NB4 (cell line): ENCODE results near the gene YIPF3.
A peak's percentile ranks its signal among the peaks of the same experiment; 100 is the strongest.

ENCODE experiments used
- DNase-seq: peaks from one replicate; pipeline ENCODE4 v3.0.0; 2010; ENCODE audit warnings: low read depth
- H3K4me3 ChIP-seq: one replicate; pipeline ENCODE4 v1.5.1; 2011; ENCODE audit warnings: mild to moderate bottlenecking, low read depth, low read length, moderate library complexity
- MYC ChIP-seq: IDR thresholded peaks from 2 replicates; pipeline ENCODE4 v1.6.1; 2011; ENCODE audit warnings: low read depth, low read length
- POLR2A ChIP-seq: IDR thresholded peaks from 2 replicates; pipeline ENCODE4 v1.6.1; 2011; ENCODE audit warnings: mild to moderate bottlenecking; ENCODE audit not compliant: insufficient read length; ENCODE audit errors: extremely low read depth
- TF ChIP-seq, protein P1 (sequence below): IDR thresholded peaks from one replicate; pipeline ENCODE4 v1.5.1; 2012; ENCODE audit warnings: low read depth, low read length
- TF ChIP-seq, protein P2 (sequence below): IDR thresholded peaks from 2 replicates; pipeline ENCODE4 v1.6.1; 2011; ENCODE audit warnings: low read depth, low read length

YIPF3 gene

DNA sequence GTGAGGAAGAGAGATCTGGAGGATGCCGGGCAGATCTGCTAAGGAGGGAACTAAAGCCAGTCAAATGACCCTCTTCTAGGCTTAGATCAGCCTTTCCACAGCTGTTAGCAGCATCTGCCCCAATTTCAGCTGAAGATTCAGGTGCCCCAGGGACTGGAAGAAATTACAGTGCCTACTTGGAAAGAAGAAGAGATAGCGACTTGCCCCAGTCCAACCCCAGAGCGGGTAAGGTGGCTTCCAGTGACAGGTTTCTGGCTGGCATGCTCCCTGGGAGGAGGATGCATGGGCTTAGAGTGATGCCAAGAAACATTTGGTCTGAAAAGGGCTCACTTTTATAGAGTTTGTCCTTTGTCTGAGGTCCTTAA, 38.7 kb downstream of the YIPF3 start:
- no peak for DNase-seq
- TF ChIP-seq, protein P1, sequence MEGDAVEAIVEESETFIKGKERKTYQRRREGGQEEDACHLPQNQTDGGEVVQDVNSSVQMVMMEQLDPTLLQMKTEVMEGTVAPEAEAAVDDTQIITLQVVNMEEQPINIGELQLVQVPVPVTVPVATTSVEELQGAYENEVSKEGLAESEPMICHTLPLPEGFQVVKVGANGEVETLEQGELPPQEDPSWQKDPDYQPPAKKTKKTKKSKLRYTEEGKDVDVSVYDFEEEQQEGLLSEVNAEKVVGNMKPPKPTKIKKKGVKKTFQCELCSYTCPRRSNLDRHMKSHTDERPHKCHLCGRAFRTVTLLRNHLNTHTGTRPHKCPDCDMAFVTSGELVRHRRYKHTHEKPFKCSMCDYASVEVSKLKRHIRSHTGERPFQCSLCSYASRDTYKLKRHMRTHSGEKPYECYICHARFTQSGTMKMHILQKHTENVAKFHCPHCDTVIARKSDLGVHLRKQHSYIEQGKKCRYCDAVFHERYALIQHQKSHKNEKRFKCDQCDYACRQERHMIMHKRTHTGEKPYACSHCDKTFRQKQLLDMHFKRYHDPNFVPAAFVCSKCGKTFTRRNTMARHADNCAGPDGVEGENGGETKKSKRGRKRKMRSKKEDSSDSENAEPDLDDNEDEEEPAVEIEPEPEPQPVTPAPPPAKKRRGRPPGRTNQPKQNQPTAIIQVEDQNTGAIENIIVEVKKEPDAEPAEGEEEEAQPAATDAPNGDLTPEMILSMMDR = no peak
- TF ChIP-seq, protein P2, sequence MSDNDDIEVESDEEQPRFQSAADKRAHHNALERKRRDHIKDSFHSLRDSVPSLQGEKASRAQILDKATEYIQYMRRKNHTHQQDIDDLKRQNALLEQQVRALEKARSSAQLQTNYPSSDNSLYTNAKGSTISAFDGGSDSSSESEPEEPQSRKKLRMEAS = no peak
- no peak for TF ChIP-seq POLR2A
- TF ChIP-seq MYC = no peak
- peak overlapping the region; percentile 93 for H3K4me3 ChIP-seq

DNA sequence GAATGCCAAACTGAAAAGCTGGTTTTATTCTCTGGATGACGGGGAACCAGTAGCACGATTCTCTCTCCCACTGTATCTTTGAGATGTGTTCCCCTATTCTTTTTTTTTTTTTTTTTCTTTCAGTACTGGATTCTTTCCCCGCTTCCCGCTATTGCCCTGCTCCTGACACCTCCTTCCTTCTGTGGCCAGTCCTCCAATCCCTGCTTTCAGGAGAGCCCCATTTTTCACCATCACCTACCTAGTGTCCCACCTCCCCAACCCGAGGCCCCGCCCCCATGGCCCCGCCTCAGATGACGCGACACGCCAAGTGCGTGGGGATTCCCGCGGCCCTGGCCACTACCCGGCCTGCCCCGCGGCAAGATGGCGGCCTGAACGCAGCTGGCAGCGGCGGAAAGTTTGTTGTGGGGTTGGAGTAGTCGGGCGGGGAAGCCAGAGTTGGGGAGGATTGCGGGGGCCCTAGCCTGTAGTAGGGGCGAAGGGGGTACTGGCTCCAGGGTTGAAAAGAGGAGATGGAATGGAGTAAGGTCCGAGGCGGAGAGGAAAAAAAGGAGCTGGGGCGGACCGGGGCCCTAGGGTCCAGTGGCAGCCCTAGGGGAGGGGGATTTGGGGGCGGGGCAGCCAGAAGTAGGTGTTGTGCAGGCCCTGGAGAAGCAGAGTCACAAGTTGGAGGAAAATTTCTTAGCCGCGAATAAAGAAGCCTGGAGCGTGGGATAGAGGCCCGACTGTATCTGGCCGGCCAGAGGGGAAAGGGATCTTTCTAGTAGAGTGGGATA, 39.3 kb downstream of the YIPF3 start, which contains the start of gene TJAP1:
Gene TJAP1, plus strand, starts transcription at position 336 of the 773 bp plus-strand sequence. CDS start 21,432 bp downstream, outside the sequence.
- TF ChIP-seq MYC (no peak), POLR2A (peak; percentile 78)
- TF ChIP-seq, protein P1 = no peak
- H3K4me3 ChIP-seq = peak within 1 kb of the TSS; percentile 93
- DNase-seq = peak; percentile 88

DNA sequence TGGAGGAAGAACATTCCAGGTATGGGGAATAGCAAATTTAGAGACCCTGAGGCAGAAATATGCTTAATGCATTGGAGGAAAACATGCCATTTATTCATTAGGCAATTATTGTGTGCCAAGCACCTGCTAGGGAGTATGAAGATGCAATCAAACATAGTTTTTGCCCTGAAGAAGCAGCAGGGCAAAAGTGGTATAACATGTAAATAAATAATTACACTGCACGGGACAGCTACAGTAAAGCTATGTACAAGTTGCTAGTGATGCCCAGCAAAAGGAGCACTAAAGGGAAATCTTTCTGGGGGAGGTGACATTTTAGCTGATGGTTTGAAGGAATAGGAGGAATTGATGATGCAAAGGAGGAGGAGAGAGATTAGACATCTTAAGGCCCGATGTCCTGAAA, 40.0 kb downstream of the YIPF3 start:
- no peak for DNase-seq
- peak overlapping the region; percentile 93 for H3K4me3 ChIP-seq
- no peak for TF ChIP-seq POLR2A

DNA sequence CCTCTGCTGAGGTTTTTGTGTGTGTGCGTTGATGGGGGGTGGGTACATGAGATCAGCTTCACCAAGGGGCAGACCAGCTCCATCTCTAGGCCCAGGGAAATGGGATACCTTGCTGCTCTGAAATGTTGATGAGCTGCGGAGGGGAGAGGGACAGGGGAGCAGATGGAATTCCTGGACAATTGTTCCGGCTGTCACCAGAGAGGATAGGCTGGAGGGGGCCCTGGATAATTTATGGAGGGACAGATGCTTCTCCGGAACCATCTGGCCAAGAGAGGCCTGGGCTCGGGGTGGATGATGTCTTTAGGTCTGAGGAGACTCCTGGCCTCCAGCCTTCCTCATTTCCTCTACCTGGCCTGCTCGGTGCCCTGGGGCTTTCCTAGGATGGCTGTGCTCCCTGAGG, 41.2 kb downstream of the YIPF3 start:
- TF ChIP-seq, protein P1 = no peak
- TF ChIP-seq, protein P2 = no peak
- TF ChIP-seq POLR2A (no peak), MYC (no peak)
- H3K4me3 ChIP-seq = no peak overlapping the region
- no peak for DNase-seq

DNA sequence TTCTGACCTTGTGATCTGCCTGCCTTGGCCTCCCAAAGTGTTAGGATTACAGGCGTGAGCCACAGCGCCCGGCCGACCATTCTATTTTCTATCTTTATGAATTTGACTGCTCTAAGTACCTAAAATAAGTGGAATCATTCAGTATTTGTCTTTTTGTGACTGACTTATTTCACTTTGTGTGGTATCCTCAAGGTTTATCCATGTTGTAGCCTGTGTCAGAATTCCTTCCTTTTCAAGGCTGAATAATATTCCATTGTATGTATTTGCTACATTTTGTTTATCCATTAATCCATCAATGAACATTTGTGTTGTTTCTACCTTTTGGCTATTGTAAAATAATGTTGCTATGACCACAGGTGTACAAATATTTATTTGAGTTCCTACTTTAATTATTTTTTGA, 44.2 kb downstream of the YIPF3 start:
- TF ChIP-seq, protein P1 = no peak
- TF ChIP-seq, protein P2 = no peak
- TF ChIP-seq POLR2A (no peak), MYC (no peak)
- DNase-seq = no peak
- no peak overlapping the region for H3K4me3 ChIP-seq

DNA sequence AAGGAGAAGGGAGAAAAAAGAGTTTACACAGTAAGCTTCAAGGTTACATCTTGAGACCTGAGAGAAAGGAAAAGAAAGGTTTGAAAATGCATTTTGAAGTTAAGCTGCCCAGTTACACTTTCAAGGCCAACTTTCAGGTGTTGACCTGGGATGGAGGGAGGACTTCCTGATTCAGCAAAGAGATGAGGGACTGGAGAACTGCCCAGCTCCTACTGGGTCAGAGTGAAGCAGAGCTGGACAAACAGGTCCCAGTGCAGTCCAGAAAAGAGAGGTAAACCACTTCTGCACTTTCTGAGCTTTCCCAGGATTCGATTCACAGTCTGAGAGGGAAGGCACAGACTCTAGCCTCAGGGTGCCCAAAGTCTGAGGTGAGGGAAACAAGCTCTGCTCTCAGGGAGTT, 45.3 kb downstream of the YIPF3 start:
- DNase-seq = no peak
- TF ChIP-seq, protein P2 = no peak
- TF ChIP-seq MYC (no peak), POLR2A (no peak)
- TF ChIP-seq, protein P1 = no peak
- no peak overlapping the region for H3K4me3 ChIP-seq
